Stimulated activated CD4-positive, alpha-beta T cell treated with anti-CD3 and anti-CD28 coated beads, TNF-alpha, amount 100 ng/mL, for 4 hours (primary cell): Measurements from ENCODE around the gene GTF2IRD1.
A peak's percentile ranks its signal among the peaks of the same experiment; 100 is the strongest.

Experiments
- DNase-seq, 3 experiments: peaks; one replicate each; pipeline ENCODE4 v3.0.0-alpha.2; 2020; ENCODE audit warnings: low read depth in 3 of 3

The GTF2IRD1 gene

DNA sequence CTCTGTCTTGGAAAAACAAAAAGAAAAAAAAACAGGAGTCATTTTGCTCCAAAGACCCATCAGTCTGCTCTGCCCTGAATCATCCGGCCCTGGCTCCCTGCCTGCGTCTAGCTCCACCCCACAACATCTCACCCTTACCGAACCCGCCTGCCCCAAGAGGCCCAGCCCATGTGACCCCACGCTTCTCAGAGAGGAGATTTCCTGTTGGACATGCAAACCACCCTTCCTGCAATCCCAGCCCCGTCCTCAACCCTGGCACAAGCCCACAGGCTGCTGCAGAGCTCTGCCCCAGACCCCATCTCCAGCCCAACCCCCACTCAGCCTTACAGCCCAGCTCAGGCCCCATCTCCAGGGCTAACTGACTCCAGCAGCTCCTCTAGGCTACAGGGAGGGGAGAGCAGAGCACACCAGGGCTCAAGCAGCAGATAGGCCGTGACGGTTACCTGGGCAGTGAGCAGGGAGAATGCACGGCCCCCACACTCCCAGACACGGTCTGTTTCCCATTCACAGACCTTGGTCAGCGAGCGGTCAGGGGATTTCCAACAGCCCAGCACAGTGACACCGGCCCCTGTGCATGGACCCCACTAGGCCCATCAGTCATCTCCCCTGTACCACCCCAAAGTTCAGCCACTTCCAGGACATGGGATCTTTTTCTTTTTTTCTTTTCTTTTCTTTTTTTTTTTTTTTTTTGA is 133.9 kb downstream of the GTF2IRD1 start:
- no peak for DNase-seq

DNA sequence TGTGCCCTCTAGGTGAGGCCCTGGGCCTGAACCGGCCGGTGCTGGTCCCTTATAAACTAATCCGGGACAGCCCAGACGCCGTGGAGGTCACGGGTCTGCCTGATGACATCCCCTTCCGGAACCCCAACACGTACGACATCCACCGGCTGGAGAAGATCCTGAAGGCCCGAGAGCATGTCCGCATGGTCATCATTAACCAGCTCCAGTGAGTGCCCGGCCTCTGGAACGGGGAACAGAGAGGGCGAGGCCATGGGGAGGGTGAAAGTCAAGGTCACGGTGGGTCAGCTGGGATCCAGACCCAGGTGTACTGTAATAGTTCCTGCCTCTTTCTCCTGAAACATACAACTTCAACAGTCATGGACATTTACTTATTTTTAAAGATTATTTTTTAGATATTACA is 137.1 kb downstream of the GTF2IRD1 start:
- no peak for DNase-seq

DNA sequence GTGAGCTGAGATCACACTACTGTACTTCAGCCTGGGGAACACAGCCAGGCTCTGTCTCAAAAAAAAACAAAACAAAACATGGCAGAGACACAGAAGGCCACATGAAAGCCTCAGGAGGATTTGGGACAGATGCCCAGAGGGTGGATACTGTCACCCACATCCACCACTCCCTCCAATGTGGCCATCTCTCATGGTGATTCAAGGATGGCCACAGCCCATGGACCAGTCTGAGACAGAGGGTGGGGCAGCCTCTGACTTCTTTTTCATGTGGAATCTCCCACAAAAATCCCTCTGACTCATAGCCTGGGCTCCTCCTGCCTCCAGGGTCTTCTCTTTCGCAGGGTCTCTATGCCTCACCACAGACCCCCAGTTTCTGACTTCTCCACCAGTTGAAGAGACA is 144.9 kb downstream of the GTF2IRD1 start:
- DNase-seq: no peak

DNA sequence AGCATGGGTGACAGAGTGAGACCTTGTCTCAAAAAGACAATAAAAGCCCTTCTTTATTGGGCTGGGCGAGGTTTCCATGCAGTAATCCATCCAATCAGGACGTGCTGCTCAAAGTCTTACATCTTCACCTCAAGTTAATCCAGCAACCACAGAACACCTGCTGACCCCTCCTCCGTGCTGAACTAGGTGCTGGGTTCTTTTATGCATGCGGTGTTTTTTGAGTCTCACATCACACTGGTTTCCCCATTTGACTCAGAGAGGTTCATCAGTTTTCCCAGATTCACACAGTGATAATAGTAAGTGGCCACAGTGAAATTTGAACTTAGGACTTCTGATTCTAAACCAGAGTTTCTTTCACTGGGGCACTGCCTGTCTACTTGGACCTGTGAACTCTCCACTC is 145.5 kb downstream of the GTF2IRD1 start:
- DNase-seq: no peak

DNA sequence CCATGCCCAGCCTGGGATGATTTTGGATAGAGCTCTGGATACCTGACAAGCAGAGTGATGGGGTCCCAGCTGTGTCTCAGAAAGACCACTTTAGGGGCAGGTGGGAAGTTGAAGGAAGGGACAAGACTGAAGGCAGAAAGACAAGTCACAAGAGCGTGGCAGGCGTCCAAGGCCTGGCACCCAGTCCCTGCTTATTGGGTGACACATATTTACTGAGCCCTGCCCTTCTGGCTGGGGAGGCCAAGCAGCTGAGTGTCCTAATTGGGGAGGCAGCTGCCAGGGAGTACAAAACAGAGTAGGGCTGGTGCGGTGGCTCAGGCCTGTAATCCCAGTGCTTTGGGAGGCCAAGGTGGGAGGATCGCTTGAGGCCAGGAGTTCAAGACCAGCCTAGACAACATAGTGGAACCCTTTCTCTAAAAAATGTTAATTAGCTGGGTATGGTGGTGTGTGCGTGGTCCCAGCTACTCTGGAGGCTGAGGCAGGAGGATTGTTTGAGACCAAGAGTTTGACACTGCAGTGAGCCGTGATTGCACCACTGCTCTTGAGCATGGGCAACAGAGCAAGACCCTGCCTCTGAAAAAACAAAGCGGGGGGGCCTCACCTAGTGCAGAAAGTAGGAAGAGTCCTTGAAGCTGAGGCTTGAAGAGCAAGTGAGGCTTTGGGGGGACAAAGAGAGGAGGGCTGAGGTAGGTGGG is 150.8 kb downstream of the GTF2IRD1 start:
- DNase-seq: no peak

DNA sequence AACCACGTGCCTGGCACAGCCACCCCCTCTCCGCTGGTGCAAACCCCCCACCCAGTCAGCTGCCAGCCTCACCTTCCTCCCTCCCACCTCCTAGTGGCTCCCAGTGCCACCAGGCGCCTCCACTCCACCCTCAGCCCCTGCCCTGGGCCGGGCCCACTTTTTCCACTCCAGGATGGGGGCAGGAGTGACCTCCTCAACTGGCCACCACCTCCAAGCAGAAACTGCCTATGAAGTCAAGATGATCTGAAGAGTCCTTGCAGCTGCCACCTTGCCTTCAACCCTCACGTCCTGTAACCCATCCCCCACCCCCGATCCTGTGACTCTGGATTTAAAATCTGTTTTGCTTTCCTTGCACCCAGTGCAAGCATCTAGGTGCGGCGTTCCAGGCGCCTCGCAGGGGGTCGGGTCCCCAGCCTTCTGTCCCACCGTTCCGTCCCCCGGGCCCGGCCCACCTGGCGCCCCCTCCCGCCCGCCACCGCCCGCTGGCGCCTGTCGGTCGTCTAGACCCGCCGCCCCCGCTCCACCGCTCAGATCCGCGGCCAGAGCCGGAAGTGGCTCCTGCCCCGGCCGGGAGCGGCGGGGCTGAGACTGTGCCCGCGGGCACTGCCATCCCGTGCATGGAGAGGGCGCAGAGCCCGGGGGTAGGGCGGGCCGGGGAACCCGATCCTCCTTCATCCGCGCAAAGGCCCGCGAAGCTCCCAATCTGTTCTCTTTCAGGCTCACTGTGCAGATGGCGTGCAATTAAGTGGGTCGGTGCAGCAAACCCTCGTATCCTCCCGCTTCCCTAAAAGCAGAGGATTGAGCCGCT is 152.6 kb downstream of the GTF2IRD1 start:
- DNase-seq: peak in 2 of 3 experiments; percentile 10 to 23

DNA sequence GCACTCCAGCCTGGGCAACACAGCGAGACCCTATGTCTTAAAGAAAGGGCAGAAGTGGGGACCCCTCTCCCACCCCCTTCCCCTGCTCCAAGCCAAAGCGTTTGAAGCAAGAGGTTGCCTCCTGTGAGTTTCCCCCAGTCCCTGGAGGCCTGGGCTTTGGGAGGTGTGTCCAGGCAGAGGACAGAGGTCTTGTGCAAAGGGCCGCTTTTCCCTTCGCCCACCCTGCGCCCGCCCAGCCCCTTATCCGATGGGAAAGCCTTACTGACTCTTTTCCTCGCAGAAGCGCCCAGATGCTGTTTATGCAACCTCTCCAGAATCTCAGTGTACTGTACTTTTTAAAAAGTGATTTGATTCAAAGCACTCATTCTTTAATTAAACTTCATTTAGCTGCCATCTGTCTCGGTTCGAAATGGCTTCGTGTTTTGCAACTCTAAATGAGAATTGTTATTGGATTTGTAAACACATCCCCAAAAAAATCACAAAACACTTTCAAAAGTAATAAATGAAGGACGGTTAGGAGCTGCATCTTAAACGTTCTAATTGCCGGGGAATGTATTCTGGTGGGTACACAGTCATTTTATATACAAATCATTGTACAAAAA is 153.3 kb downstream of the GTF2IRD1 start:
- no peak for DNase-seq

DNA sequence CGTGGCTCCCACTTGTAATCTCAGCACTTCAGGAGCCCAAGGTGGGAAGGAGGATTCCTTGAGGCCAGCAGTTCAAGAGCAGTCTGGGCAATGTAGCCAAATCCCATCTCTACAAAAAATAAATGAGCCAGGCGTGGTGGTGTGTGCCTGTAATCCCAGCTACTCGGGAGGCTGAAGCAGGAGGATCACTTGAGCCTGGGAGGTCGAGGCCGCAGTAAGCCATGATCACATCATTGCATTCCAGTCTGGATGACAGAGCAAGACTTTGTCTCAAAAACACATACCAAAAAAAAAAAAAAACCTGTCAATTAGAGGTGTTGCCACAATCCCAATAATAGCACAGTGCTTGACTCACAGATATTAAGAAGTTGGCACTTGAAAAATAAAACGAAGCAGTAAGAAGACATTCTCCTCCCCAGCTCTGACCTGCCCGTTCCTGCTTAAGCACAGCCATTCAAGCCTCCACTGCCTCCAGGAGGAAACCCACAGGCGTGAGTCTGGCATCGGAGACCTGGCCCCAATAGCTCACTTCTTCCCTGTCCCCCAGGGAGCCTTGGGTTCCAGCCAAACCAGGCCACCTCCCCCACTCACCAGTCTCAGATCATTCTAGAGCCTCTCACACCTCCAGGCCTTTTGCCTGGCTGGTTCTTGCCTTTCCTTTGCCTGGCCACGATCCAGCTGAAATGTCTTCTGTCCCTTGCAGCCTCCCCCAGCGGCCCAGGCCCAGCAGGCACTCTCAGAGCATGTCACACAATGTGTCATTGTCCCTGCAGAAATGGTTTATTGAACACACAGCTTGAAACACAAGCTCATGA is 158.5 kb downstream of the GTF2IRD1 start:
- no peak for DNase-seq

DNA sequence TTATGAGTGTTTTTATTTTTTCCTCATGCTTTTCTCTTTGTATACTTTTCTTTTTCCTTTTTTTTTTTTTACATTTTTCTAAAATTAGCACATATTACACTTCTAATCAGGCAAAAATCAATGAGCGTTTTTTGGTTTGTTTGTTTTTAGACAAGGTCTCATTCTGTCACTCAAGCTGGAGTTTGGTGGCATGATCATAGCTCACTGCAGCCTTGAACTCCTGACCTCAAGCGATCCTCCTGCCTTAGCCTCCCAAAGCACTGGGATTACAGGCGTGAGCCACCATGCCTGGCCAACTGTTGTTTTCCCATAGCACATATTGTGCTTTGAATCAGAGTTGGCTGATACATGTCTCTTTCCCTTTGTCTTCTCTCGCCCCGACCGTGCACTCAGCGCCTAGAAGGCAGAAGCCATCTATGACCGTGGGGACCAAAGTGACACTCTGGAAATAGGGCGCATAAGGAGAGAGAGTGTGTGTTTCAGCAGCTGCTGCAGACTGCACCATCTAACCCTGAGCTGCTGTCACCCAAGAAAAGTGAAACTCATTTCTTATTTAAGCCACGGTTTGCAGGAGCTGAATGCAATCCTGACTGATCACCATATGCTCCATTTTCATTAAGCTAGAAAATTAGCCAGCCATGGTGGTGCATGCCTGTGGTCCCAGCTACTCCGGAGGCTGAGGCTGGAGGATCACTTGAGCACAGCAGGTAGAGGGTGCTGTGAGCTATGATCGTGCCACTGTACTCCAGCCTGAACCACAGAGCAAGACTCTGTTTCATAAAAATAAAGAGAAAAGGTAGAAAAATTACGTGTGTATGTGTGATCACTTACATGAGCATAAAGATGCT is 162.5 kb downstream of the GTF2IRD1 start:
- DNase-seq: no peak

DNA sequence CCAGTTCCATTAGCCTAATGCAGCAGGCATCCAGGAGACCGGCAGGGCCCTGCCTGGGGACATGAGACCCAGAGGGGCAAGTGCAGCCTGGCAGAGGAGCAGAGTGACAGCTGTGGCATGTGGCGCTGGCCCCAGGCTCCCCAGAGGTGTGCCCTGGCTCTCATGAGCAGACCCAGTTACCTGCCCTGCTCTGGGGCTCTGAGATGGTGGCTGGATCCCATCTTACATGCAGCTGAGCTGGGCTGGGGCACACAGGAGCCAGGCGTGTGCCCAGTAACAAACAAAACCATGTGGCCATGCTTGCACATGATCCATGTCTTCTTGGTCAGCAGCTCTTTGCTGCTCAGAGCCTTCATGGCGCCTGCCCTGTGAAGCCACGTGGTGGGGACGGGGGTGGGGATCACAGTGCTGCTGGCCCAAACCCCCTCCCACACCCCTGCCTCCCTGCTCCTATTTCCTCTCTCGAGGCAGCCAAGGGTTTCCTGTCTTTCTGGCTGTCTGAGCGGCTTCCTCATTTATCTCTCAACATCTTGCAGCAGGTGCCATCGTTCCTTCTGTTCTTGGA is 163.6 kb downstream of the GTF2IRD1 start:
- DNase-seq: no peak

DNA sequence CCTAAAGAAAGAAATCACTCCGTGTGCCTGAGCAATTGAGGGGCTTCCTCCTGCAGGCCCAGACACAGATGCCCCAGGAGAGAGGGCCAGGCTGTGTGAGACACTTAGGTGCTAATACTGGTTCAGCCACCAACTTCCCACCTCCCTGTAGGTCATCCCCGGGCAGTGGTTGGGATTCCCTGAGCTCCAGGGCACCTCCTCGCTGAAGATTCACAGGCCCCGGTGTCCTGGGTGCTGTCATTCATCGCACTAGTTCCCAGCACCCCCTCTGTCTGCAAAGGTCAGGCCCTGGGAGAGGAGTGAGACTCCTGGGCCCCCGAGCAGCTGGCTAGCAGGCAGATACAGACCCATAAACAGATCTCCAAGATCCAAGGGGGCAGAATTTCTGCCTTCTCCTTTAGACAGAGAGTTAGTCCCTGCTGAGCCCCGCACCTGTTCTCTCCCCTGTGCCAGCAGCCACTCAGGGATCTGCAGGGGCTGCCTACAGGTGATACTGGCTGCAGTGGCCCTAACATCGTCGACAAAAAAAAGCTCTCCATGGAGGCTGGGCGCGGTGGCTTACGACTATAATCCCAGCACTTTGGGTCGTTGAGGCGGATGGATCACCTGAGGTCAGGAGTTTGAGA is 165.6 kb downstream of the GTF2IRD1 start:
- DNase-seq: no peak

DNA sequence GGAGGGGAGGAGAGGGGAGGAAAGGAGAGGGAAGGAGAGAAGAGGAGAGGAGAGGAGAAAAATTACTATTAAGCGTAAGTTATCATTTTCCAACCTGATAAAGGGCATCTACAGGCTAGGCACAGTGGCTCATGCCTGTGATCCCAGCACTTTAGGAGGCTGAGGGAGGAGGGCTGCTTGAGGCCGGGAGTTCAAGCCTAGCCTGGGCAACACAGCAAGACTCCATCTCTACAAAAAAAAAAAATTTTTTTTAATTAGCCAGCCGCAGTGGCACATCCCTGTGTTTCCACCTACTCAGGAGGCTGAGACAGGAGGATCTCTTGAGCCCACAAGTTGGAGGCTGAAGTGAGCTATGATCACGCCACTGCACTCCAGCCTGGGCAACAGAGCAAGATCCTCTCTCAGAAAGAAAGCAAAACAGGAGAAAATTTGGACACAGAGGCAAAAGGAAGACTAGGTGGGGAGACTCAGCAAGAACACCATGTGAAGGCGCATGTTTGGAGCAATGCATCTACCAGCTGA is 168.6 kb downstream of the GTF2IRD1 start:
- no peak for DNase-seq

DNA sequence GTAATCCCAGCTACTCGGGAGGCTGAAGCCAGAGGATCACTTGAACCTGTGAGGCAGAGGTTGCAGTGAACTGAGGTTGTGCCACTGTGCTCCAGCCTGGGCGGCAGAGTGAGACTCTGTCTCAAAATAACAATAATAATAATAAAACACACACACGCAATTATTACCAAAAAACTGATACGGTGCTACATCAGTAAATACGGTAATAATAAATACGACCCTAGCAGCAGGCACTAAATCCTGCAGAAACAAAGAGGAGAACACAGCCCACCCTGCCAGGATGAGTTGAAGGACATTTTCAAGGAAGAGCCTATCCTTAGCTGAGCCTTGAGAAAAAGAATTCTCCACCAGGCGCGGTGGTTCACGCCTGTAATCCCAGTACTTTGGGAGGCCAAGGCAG is 169.4 kb downstream of the GTF2IRD1 start:
- DNase-seq: no peak

DNA sequence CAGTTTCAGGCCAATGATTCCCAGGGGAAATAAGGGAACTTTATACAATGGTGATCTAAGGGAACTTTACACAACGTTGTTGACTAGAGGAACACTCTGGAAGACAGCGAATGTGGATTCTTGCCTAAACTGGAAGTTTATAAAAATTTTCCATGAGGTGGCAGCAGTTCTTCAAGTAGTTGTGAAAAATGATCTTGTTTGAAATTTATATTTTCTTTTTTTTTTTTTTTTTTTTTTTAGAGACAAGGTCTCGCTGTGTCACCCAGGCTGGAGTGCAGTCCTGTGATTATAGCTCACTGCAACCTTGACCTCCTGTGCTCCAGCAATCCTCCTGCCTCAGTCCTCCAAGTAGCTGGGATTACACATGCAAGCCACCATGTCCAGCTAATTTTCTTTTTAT is 171.7 kb downstream of the GTF2IRD1 start:
- no peak for DNase-seq

DNA sequence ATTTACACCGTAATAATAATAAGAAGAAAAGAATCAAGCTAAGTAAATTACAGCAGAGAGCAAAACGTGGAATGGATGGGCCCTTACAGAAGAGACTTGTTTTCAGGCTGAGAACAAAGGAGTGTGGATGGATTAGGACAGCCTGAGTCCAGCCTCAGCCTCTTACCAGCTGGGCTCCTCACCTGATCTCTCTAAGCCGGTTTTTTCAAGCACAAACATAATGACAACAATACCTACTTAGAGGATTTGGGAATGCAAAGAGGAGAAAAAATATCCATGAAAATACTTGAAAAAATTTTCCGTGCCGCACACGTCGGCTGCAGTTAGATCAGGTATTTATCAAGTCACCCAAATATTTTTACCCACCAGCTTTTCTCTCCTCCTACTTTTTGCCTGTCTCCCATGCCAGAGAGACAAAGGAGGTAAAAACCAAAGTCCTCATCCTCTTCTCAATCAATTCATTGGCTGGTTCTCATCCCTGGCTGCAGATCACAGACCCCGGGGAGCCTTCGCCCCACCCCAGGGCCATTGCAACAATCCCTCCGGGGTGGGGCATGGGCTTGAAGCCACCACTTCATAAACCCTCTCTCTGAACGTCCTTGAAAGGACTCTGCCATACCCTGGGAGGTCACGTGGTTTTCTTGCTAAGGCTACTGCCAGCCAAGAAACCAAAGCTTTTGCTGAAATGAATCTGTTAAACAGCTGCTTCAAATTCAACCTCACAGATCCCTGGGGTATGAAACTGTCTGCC is 174.1 kb downstream of the GTF2IRD1 start:
- no peak for DNase-seq

DNA sequence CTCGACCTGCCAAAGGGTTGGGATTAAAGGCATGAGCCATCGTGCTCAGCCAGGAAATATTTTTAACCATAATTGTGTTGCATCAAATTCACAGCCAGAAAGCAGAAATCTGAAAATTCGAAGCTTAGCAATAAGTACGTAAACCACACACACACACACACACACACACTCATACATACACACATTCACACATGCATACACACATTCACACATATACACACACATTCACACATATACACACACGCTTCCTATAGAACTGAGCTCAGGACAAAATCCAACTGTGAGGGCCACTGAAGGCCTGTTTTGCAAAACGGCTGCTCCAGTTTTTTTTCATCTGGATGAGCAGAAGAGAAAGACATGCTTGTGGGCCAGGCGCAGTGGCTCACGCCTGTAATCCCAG is 178.8 kb downstream of the GTF2IRD1 start:
- DNase-seq: no peak

DNA sequence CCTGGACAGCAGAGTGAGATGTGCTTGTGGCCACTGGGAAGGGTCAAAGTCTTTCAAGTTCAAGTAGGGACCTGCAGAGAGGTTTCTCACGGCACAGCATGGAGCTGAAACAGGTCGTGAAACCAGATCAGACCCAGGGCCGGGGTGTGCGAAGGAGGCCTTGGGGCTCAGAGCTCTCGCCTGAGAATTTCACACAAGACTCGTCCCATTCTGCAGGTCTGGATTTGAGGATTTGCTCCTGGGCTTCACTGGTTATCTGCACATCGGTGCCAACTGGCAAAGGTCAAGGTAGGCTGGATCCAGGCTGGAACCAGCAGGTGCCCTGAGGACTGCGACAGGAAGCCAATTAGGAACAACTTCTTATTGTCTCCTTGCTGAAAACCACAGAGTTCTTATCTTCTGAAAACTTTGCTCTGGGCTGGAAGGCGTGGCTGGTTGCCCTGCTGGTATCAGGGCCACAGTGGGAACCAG is 179.8 kb downstream of the GTF2IRD1 start:
- no peak for DNase-seq

DNA sequence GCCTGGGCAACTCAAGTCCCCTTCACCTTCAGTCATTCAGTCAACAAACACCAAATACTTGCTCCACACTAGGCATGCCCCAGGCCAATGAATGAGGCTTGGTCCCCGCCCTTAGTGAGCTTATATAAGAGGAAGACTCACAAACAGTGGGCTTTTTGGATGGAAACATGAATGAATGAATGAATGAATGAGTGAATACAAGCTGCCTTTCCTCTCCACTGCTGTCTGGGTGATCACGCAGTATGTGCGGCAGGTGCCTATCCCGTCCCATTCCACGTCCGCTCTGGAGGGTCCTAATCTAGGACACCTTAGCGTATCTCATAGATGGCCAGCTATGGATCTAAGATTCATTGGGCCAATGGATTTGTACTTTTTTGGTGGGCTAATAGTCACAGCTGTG is 184.0 kb downstream of the GTF2IRD1 start:
- no peak for DNase-seq

DNA sequence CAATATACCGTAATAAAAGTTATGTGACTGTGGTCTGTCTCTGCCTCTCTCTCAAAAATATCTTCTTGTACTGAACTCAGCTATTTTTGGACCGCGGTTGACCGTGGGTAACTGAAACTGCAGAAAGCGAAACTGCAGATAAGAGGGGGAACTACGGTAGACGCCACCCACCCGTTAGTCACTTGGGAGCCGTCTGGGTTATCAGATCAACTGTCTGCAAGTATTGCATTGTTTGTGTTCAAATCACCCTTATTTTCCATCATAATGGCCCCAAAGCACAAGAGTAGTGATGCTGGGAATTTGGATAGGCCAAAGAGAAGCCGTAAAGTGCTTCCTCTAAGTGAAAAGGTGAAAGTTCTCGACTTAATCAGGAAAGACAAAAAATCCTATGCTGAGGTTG is 196.3 kb downstream of the GTF2IRD1 start:
- peak; percentile 54 to 68 (median 65) for DNase-seq
